ENCODE measurements around the gene IQGAP2.

IQGAP2 gene

DNA sequence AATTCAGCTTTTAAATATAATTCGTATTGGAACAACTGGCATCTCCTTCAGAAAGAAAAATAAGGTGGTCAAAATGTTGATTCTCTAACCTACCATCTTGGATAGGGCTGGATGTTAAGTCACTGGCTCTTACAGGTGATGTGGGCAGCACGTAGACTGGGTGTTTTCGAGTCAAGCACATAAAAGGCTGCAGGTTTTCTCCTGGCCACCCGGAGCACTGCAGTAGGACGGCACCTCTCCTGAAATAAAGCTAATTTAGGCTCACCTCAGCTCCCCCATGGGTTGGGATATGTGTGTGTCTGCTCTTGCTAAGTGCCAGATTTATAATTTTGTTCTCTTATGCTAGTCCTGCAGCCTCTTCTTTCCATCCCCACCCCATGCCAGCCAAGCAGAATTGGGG, 80.3 kb downstream of the IQGAP2 start:
- no peak for DNase-seq

DNA sequence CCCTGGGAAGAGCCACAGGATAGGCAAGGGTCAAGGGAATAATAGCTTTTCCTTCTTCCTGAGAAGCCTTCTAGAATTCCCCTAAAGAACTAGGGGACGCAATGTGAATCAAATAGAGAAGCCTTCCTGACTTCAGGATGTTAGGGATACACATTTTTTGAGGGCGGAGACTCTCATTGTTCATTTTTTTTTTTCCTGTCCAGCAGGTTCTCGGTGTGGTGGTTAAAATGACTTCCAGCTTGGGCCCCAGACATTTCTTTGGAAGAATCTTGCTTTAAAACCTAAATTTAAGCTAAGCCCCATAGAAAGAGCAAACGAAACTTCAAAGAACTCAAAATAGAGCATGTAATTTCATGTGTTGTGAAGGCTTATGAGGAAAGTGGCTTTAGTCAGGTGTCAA, 80.8 kb downstream of the IQGAP2 start:
- no peak for DNase-seq

DNA sequence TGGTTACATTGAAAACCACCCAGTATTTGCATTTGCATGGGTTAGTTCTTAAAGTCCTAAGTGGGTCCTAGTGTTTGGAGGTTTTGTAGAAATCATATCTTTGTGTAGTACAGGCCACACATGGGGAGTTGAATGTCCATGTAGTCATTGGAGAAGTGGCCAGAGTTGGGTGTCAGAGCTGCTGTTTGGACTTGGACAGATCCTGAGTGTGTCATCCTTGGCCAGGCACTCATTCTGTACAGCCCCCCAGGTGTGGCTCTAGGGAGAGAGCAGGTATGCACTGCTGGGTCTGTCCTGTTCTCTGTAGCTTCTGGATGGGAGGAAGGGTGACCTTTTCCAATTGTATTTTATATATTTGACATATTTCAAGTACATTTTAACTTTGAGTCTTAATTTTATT, 82.4 kb downstream of the IQGAP2 start:
- no peak for DNase-seq

DNA sequence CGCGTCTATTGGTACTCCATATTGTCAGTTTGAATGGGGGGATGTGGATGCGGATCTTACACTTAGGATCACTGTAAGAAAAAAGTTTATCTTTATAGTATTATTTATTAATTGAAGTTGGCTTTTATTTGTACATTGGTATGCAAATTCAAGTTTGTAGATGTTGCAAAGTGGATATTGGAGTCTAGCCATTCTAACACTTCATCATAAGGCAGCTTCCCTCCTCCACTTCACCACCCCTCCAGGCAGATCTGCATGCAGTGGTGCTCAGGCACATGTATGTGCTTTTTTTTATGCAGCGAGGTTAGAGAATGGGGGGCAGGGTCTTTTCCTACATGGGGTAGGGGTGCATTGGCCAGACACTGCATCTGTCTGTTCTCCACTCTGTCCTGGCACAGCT, 84.3 kb downstream of the IQGAP2 start:
- no peak for DNase-seq

DNA sequence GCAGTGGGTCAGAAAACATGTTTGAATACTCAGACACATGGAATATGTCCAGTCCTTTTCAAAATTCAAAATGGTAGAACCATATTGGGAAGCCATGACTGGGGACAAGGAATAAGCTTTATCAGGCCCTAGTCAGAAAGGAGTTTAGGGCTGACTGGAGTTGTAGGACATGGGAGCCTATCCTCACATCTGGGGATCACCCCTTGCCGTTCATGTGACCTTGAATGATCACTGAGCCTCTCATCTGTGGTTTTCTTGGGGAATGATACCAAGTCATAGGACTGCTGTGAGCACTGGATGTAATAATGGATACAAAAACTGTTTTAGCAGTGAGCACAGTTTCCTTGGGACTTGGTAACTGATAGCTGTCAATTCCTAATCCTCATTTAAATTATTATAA, 84.7 kb downstream of the IQGAP2 start:
- DNase-seq = no peak

DNA sequence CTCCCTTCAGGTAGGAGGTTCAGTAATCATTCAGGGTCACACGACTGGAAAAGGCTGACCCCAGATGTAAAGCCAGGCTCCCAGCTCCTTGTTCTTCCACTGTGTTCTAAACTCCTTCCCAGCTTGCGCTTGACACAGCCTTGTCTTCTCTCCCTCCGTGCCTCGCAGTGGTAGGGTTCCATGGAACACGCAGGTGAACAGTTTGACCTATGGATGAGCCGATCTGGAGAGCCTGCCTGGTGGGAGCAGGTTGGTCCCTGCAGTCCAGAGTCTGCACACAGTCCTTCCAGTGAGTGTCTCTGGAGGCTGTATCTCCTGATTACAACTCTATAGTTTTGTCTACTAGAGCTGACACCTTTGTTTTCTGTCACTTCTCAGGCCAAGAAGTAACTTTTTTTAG, 85.9 kb downstream of the IQGAP2 start:
- no peak for DNase-seq

DNA sequence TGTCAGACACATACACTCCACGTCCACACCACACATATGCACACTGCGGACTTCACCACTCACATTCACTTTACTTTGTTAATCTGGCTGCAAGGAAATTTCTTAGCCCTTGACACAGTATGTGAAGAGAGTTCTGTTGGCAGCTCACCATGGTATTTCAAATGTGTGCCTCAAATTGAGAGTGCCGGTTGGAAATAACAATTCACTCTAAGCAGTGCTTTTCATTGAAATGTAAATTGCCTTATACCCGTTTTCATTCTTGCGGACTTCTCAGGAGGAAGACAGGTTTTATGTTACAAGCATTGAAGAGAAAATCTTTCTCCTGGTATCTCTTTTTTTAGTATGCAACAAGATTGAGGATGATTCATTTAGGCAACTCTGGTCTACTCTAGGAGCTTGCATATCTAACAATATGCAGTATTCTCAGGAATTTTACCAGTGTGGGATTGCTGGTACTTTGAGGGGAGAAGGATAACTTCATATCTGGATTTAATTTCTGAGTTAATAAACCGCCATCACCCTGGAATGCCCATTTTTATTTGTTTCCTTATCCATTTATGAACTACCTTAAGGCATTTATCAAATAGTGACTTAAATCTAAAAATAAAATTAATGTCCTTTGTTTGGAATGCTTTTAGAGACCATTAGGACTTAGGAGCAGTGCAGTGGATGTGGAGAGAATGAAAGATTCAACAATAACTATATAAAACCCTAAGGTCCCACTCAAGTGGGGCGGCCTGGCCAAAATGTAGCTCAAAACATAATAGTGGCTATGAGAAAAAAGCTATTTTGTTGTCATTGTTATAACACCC, 87.0 kb downstream of the IQGAP2 start:
- DNase-seq = no peak

DNA sequence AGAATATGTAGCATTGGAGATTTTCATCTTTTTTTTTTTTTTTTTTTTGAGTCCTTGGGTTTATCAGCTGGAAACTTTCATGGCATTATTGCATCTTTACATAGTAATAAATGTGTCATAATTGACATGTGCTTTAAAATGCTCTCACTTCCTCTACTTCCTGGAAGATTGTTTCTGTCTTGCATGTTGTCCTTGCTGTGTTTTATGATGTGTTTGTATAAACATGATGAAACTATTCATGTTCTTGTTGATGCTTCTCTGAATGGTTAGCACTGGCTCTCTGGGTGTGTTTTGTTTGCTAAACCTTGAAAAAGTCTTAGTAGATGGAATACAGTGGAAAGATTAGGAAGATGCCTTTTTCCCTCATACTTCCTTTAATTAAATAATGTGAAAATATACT, 87.9 kb downstream of the IQGAP2 start:
- DNase-seq = no peak

DNA sequence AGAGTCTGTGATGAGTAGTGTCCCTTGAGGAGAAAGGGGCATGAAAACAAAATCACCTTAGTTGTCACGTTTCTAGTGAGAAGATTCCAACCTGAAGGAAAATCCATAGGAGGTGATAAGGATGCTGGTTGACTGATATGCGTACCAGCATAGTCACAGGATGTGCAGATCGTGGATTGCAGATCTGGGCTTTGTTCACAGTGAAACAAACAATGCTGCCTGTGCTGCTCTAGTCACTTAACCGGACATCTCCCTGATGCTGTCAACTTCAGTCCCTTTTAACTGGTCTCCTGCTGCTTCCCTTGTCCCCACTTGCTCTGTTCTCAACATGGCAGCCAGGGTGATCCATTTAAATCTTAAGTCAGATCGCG, 89.7 kb downstream of the IQGAP2 start:
- no peak for DNase-seq

DNA sequence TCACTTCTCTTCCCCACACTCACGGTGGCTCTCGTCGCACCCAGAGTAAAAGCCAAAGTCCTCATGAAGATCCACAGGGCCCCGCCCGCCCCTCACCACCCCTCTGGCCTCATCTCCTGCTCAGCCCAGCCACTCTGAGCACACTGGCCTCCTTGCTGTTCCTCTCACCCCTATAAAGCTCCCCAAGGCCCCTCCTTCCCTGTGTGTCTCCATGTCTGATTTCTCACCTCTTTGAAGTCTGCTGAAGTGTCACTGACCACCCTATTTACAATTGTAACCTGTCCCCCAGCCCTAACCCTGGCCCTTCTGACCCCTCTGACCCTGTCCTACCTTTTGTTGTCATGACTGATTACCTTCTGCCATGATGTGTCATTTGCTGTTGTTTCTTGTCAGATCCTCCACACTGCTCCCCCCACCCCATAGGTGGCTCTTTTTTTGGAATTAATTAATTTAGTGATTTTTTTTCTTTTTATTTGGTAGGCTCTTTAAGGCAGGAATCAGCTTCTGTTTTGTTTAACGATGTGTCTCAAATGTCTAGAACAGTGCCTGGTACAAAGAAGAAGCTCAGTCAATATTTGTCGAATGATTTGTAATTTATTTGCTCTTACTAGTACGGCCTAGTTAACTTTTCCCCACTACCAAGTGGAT, 90.2 kb downstream of the IQGAP2 start:
- DNase-seq = no peak

DNA sequence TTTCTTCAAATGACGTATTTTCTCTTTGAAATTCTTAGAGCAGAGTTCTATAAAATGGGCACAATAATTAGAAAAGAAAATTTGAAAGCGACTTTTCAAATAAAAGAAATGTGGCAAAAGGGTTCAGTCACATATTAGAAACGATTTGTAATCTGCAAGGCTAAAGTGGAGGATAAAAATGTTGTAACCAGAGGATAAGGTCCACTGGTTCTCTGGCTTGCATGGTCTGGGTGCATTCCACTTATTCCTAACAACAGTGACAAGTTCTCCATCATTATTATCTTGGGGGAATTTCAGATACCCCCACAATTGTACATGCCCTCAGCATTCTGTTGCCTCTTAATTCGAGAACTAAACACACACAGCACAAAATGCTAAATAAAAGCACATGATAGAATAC, 91.1 kb downstream of the IQGAP2 start:
- DNase-seq = no peak

DNA sequence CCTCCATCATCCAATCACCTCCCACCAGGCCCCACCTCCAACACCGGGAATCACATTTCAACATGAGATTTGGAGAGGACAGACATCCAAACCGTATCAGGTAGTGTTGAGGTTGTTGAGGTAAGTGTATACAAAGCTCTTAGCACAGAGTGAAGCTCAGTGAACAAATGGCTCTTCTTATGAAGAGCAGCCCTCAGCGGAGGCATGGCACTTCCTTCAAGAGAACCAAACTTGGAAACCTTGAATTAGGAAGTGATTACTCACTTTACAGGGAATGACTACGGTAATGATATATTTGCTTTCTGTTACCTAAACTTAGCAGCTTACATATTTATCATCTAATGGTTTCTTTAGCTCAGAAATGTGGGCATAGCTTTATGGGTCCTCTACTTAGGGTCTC, 92.8 kb downstream of the IQGAP2 start:
- DNase-seq = no peak

DNA sequence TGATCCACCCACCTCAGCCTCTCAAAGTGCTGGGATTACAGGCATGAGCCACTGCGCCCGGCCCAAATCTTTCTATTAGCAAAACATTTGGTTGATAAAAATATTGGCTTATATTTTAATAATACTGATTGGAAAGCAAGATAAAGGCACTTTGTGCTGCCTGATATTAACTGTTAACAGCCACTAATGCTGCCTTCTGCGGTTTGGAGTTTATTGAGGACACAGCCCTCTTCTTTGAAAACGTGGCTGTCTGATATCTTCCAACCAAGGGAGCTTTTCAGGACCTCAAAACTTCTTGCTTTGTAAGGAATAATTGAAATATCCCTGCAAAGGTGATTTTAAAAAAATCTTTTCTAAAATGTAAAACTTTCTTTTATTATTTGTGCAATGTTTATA, 94.0 kb downstream of the IQGAP2 start:
- no peak for DNase-seq

DNA sequence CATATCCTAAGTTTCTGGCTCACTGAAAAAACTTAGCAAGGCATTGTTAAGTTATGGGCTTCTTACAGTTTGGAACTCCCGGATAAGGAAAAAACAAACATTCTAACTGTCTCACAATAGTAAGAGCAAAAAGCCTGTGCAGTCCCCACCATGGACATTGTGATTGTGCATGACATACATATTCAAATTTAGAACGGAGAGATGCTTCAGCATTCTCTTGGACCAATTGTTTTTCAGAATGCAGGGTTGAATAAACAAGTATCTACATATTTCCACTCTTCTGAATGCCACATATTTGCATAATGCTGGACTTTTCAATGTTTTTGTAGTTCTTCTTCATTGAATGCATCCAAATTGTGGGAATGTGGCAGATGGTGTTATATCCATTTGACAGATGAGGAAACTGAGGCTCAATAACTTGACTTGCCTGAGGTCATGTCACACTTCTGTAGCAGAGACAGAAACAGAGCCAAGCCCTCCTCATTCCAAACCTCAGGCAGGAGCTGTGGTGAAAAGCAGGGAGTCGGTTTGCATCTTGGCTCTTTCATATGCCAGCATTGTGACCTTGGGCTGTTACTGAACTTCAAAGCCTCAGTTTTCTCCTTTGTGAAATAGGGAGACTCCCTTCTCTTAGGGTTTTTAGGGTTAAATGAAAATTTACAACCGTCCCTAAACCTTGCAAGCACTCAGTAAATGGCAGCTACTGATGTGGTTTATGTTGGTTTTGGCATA, 95.1 kb downstream of the IQGAP2 start:
- DNase-seq = no peak

DNA sequence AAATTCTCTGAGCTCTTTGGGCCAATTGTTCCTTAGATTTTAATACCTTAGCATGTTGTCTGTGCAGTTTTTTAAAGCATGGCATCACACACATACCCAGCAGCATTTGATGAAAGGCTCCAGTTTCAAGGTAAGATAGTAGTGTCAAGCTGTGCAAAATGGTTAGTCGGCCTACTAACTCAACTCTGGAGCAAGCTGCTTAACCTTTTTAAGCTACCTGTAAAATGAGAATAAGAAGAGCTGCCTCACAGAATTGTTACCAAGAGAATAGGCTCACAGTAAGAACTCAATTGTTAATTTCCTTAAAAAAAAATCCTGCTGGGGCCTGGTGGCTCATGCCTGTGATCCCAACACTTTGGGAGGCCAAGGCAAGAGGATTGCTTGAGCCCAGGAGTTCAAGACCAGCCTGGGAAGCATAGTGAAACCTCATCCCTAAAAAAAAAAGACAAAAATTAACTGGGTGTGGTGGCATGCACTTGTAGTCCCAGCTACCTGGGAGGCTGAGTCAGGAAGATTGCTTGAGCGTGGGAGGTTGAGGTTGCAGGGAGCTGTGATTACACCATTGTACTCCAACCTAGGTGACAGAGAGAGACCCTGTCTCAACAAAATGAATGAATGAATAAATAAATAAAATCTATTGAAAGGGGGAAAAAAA, 96.5 kb downstream of the IQGAP2 start:
- no peak for DNase-seq

DNA sequence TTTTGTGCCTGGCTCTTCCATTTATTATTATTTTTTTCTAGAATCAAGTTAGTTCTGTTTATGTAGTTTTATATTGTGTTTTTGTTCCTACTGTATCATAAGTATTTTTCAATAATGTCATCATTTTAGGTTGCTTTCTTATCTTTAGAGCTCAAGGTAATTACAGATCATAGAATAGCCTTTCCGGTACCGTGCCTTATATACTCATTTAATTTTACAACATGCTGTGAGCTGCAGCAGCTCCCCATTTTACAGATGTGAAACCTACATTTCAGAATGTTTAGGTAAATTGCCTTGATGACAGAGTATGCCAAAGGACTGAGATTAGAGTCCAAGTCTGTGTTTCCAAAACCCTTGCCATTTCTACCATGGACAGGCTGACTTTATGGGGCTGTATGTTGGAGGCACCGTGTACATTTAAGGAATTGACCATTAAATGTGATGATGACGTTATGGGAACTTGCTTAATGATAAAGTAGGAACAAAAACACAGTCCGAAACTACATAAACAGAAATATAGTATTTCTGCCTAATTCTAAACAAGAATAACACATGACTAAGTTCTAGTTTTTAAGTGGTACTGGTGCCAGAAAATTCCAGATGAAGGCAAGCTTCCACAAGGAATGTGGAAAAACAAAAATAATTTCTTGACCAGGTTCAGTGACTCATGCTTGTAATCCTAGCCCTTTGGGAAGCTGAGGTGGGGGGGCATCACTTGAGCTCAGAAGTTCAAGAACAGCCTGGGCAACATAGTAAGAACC, 97.7 kb downstream of the IQGAP2 start:
- no peak for DNase-seq

DNA sequence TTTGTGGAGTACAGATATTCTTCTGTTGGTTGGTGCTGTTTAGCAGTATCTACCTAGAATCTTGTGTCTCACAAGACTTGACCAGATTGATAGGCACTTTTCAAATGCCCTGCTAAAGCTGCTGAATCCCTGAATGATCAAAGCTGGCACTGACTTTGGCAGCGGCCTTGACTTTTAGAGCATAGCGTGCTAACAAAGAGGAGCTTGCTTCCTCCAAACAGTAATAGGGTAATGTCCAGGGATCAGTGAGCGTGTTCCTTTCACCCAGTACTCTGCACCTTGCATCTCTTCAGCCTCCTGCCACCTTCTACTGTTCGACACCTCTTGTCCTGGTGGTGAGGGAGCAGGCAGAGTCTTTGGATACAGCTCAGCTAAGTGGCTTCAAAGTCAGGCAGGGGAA, 100.8 kb downstream of the IQGAP2 start:
- no peak for DNase-seq

DNA sequence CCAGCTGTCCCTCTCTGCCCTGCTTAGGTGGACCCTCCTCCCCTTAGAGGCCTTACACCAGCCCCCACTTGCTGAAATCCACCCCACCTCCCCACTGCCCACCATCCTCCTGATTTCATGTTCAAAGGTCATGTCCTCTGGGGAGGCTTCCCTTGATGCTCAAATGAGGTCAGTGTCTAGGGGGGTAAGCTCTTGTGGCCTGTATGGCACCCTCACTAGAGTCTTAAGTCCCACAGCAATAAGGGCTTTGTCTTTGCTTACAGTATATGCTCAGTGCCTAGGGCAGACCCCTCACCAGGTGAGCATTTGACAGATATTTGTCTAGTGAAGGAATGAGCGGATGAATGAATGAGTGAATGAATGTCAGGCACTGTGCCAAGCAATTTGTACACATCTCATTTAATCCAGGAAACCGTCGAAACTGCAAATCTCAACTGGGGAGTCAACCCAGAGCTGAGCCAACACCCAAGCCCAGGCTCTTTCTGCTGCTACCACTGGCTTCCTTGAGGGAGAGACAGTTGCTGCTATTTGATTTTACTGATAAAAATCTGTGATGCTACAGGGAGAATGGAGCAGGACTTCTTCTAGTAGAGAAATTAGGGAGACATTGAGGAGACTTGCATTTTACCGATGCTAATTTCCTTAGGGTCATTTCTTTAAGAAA, 101.9 kb downstream of the IQGAP2 start:
- no peak for DNase-seq

DNA sequence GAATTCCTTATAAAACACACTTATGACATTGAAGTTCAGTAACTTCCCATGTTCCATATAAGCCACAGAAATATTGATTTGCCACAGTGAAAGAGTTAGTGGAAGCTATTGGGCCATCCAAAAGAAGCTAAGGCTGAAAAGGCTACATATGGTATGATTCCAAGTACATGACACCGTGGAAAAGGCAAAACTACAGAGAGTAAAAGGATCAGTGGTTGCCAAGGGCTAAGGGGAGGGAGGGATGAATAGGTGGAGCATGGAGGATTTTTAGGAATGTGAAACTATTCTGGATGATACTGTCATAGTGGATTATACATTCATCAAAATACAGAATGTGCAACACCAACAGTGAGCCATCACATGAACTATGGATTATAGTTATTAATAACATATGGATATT, 110.4 kb downstream of the IQGAP2 start:
- no peak for DNase-seq

DNA sequence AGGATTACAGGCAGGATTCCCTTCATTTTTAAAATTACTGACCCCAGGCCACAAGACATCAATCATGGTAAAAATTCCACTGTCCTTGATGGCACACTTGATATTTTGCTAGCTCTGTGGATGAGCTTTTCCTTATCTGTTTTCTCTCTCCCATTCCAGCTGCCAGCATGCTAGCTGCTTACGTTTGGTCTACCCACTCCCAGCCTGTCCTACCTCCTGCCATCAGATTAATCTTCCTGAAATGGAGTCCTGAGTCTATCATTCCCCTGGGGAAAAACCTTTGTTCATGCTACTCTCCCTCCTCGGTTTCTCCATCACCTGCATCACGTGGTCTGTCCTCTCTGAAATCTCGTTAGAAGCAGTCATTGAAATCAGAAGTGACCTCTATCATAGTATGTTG, 111.2 kb downstream of the IQGAP2 start:
- DNase-seq = no peak

DNA sequence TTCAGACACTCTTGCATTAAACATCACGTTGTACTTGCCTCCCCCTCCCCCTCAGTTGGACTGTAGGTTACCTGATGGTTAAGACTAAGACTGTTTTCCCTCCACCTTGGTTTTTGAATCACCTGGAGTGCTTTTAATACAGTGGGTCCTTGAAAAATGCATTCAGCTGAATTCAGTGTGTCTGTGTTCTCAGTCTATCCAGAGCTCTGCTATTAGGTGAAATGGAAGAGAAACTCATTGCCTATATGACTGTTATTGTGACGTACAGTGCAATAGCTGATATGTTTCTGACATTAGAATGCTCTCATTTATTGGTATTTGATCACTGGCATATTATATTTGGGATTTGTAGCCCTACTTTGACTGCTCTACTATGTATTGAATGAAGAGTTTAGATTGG, 111.6 kb downstream of the IQGAP2 start:
- no peak for DNase-seq

DNA sequence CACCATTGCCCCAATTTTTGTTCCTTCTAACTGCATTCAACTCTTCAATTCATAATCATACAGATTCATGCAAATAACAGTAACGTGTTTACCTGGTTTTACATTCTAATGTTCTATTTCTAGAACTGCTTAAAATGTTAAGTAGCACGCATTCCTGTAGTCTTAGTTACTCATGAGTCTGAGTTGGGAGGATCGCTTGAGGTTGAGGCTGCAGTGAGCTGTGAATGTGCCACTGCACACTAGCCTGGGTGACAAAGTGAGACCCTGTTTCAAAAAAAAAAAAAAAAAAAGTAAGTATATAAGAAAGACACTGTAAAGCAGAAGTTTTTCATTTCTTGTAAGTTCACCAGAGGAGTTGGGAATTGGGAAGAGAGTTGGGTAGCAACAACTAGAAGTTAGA, 114.2 kb downstream of the IQGAP2 start:
- DNase-seq = no peak

Data from activated CD4-positive, alpha-beta T cell treated with anti-CD3 and anti-CD28 coated beads, Interleukin-10, Interleukin-2, amounts not matched to agents 100 ng/mL and 50 ng/mL, durations not matched to agents 16 hours and 8 hours (primary cell).